H1 (cell line): ENCODE results near the gene ALDH1B1. TPM values are rescaled to one million over a fixed set of nuclear protein-coding genes. Genes with fewer than 3 reads are reported as not detected.

Experiments
- CTCF ChIA-PET: fragments of 300-600 bp; sonication (Branson Sonifier 250); formaldehyde crosslinking; loops from one replicate; lab custom pipeline; 2021; ENCODE audit not compliant: partially characterized antibody; lab: Charles Lee
- POLR2A ChIA-PET: fragments of 300-600 bp; sonication (Branson Sonifier 250); formaldehyde crosslinking; loops from one replicate; lab custom pipeline; 2021; ENCODE audit warnings: inconsistent platforms; ENCODE audit not compliant: partially characterized antibody; lab: Charles Lee
- DNase-seq, 2 experiments: peaks; one replicate each; pipeline versions ENCODE4 v3.0.0 to v3.0.0-alpha.2; 2010 to 2022; ENCODE audit warnings: low spot score in 2 of 2, low read depth in 1 of 2, mixed read lengths in 1 of 2
- FAIRE-seq: peaks from 2 replicates; lab custom pipeline; 2011; peaks lifted over from hg19 to GRCh38; lab: Jason Lieb, UNC
- H2AFZ ChIP-seq: 2 replicates; pipeline ENCODE4 v1.8.1; 2012; ENCODE audit warnings: low read length, inconsistent platforms
- H2AK5ac ChIP-seq: 2 replicates; pipeline ENCODE4 v1.6.1; 2013; ENCODE audit warnings: low read depth, low read length
- H2BK120ac ChIP-seq: replicated peaks from 2 replicates; pipeline ENCODE3; 2013; ENCODE audit warnings: low read depth, low read length, inconsistent platforms
- H2BK12ac ChIP-seq: 2 replicates; pipeline ENCODE4 v1.6.1; 2013; ENCODE audit warnings: low read depth, low read length
- H2BK15ac ChIP-seq: 2 replicates; pipeline ENCODE4 v1.6.1; 2013; ENCODE audit warnings: low read length
- H2BK20ac ChIP-seq: 2 replicates; pipeline ENCODE4 v1.6.1; 2013; ENCODE audit warnings: low read length
- H2BK5ac ChIP-seq: 2 replicates; pipeline ENCODE4 v1.6.1; 2013; ENCODE audit warnings: low read depth, low read length
- H3K14ac ChIP-seq: 2 replicates; pipeline ENCODE4 v1.6.1; 2013; ENCODE audit warnings: inconsistent platforms; ENCODE audit not compliant: insufficient read length
- H3K18ac ChIP-seq: 2 replicates; pipeline ENCODE4 v1.6.1; 2013; ENCODE audit warnings: low read length; ENCODE audit errors: extremely low read depth
- H3K23ac ChIP-seq: 2 replicates; pipeline ENCODE4 v1.6.1; 2013; ENCODE audit warnings: inconsistent platforms; ENCODE audit not compliant: insufficient read length
- H3K23me2 ChIP-seq: 2 replicates; pipeline ENCODE4 v1.6.1; 2013; ENCODE audit warnings: low read depth, low read length
- H3K27ac ChIP-seq: 2 replicates; pipeline ENCODE4 v1.6.1; 2011; ENCODE audit warnings: low read depth, low read length, inconsistent platforms
- H3K27me3 ChIP-seq, 4 experiments: replicated peaks in 1 of 4; 1 replicate in 1 of 4; 2 replicates in 3 of 4; pipeline versions ENCODE4 v1.6.1 to v1.8.1; 2011 to 2013; ENCODE audit warnings: low read length in 3 of 4, mild to moderate bottlenecking in 3 of 4, inconsistent platforms in 2 of 4, mixed read lengths in 2 of 4, moderate library complexity in 1 of 4; ENCODE audit not compliant: control insufficient read depth in 3 of 4, insufficient read depth in 3 of 4; ENCODE audit errors: extremely low read depth in 1 of 4
- H3K36me3 ChIP-seq, 4 experiments: 2 replicates each; pipeline versions ENCODE4 v1.6.1 to v1.8.1; 2011 to 2013; ENCODE audit warnings: mild to moderate bottlenecking in 4 of 4, low read length in 3 of 4, moderate library complexity in 2 of 4, control low read depth in 1 of 4, inconsistent platforms in 1 of 4; ENCODE audit not compliant: insufficient read depth in 4 of 4, control insufficient read depth in 2 of 4
- H3K4ac ChIP-seq: replicated peaks from 2 replicates; pipeline ENCODE3; 2013; ENCODE audit warnings: low read length, low read depth, mixed read lengths, inconsistent platforms; ENCODE audit not compliant: insufficient read length
- H3K4me1 ChIP-seq, 4 experiments: replicated peaks in 1 of 4; 1 replicate in 1 of 4; 2 replicates in 3 of 4; pipeline versions ENCODE4 v1.6.1 to v1.8.1; 2011 to 2013; ENCODE audit warnings: low read length in 3 of 4, inconsistent platforms in 2 of 4, mixed read lengths in 1 of 4; ENCODE audit not compliant: insufficient read depth in 4 of 4, control insufficient read depth in 3 of 4
- H3K4me2 ChIP-seq, 2 experiments: 2 replicates each; pipeline versions ENCODE4 v1.6.1 to v1.8.1; 2011 to 2013; ENCODE audit warnings: low read depth in 2 of 2, low read length in 2 of 2, control low read depth in 1 of 2, inconsistent platforms in 1 of 2, mild to moderate bottlenecking in 1 of 2; ENCODE audit not compliant: insufficient read depth in 1 of 2
- H3K4me3 ChIP-seq, 4 experiments: fragments of 200-600, 300-600 bp in 1 of 4; sonication (generic), shearing (Covaris generic), sonication (Bioruptor Twin) in 1 of 4; 2 replicates each; pipeline versions ENCODE4 v1.5.1 to v1.8.1; 2011 to 2016; ENCODE audit warnings: low read length in 4 of 4, low read depth in 3 of 4, control low read depth in 2 of 4, inconsistent platforms in 2 of 4, mild to moderate bottlenecking in 2 of 4, mixed read lengths in 1 of 4, moderate library complexity in 1 of 4; ENCODE audit not compliant: insufficient read depth in 2 of 4; ENCODE audit errors: extremely low read depth in 1 of 4
- H3K56ac ChIP-seq: replicated peaks from 2 replicates; pipeline ENCODE3; 2013; ENCODE audit warnings: low read depth, mild to moderate bottlenecking, mixed read lengths, low read length, inconsistent platforms; ENCODE audit not compliant: insufficient read length
- H3K79me1 ChIP-seq: 2 replicates; pipeline ENCODE4 v1.6.1; 2013; ENCODE audit warnings: low read depth, low read length, control low read depth
- H3K79me2 ChIP-seq, 2 experiments: 2 replicates each; pipeline versions ENCODE4 v1.6.1 to v1.8.1; 2012 to 2013; ENCODE audit warnings: low read length in 2 of 2, mild to moderate bottlenecking in 2 of 2, inconsistent platforms in 1 of 2; ENCODE audit not compliant: insufficient read depth in 2 of 2, control insufficient read depth in 1 of 2
- H3K9ac ChIP-seq, 4 experiments: replicated peaks in 1 of 4; 1 replicate in 1 of 4; 2 replicates in 3 of 4; pipeline versions ENCODE4 v1.6.1 to v1.8.1; 2011 to 2013; ENCODE audit warnings: low read depth in 3 of 4, low read length in 3 of 4, control low read depth in 2 of 4, mild to moderate bottlenecking in 2 of 4, moderate library complexity in 2 of 4, inconsistent platforms in 1 of 4; ENCODE audit errors: extremely low read depth in 1 of 4
- H3K9me3 ChIP-seq, 2 experiments: 2 replicates each; pipeline versions ENCODE4 v1.6.1 to v1.8.1; 2012 to 2013; ENCODE audit warnings: mild to moderate bottlenecking in 2 of 2, moderate library complexity in 2 of 2, control low read depth in 1 of 2, inconsistent platforms in 1 of 2, low read depth in 1 of 2, low read length in 1 of 2, mixed read lengths in 1 of 2; ENCODE audit not compliant: insufficient read depth in 2 of 2
- H4K20me1 ChIP-seq, 2 experiments: replicated peaks in 1 of 2; 2 replicates each; pipeline versions ENCODE3 to v1.8.1; 2011 to 2013; ENCODE audit warnings: inconsistent platforms in 2 of 2, low read length in 2 of 2, mild to moderate bottlenecking in 1 of 2; ENCODE audit not compliant: insufficient read depth in 2 of 2, control insufficient read depth in 1 of 2
- H4K5ac ChIP-seq: 2 replicates; pipeline ENCODE4 v1.6.1; 2013; ENCODE audit warnings: low read length, low read depth, mixed read lengths, inconsistent platforms; ENCODE audit not compliant: insufficient read length
- H4K8ac ChIP-seq: 2 replicates; pipeline ENCODE4 v1.8.0; 2013; ENCODE audit warnings: mild to moderate bottlenecking, moderate library complexity, low read length, inconsistent platforms; ENCODE audit not compliant: insufficient read depth; ENCODE audit errors: extremely low read depth
- H4K91ac ChIP-seq: replicated peaks from 2 replicates; pipeline ENCODE3; 2013; ENCODE audit warnings: low read length, mixed read lengths, inconsistent platforms; ENCODE audit not compliant: insufficient read length
- SP1 ChIP-seq: IDR thresholded peaks from 2 replicates; pipeline ENCODE4 v1.6.1; 2011; ENCODE audit warnings: low read depth, low read length
- WGBS, 2 experiments: shearing (Covaris generic) in 1 of 2; methylation state at CpG; one replicate each; pipeline versions ENCODE4 v1.1.6 to v1.1.7; 2013 to 2015; ENCODE audit warnings: low lambda C conversion rate in 2 of 2, mixed read lengths in 2 of 2, inconsistent platforms in 1 of 2, low coverage in 1 of 2, missing lambda C conversion rate in 1 of 2; ENCODE audit not compliant: insufficient replicate concordance in 2 of 2, insufficient coverage in 1 of 2, insufficient read length in 1 of 2; ENCODE audit errors: extremely low coverage in 1 of 2, missing lambda C conversion rate in 1 of 2; 5-methylcytosine and 5-hydroxymethylcytosine counted together
- long read RNA-seq, 2 experiments: library from RNA in 1 of 2; library from capped mRNA in 1 of 2; stranded (forward); transcript quantifications; one replicate each; pipeline ENCODE4 v2.0.0, GENCODE V29; 2021; ENCODE audit warnings: inconsistent platforms in 1 of 2
- polyA minus RNA-seq, 3 experiments: library from RNA; depleted of rRNA, polyadenylated mRNA; stranded (reverse); fragments of >200 nt; gene quantifications; 1 replicate in 2 of 3; 2 replicates in 1 of 3; pipeline ENCODE4 v1.2.3, GENCODE V29; 2011
- polyA plus RNA-seq, 7 experiments: library from polyadenylated mRNA; depleted of rRNA in 3 of 7; stranded (reverse) in 5 of 7; unstranded in 2 of 7; fragments of >200 nt in 5 of 7; fragments of 200-250 nt in 2 of 7; gene quantifications; 1 replicate in 5 of 7; 2 replicates in 1 of 7; 4 replicates in 1 of 7; pipeline versions ENCODE4 v1.2.1 to v1.2.3, GENCODE V29; 2011 to 2013; ENCODE audit warnings: missing spikeins in 2 of 7, mixed read lengths in 2 of 7
- total RNA-seq: library from RNA; stranded (reverse); fragmentation: NEBNext Ultra II Directional; extraction: Animal tissue kit (Norgen Biotek cat#: 25700); gene quantifications from 2 replicates; pipeline ENCODE4 v1.2.1, GENCODE V29; 2021

ALDH1B1 gene
- total RNA-seq (78.5 and 78.7 TPM in 2 replicates), polyA plus RNA-seq (2011; rRNA removed) (41.6 and 52.4 TPM in 2 replicates), polyA minus RNA-seq (2011; rRNA and poly(A)+ RNA removed) (84.4 and 92.7 TPM in 2 replicates)
- polyA plus RNA-seq (2011; cell fraction: cytosol; rRNA removed) = 53.9 TPM
- 44.8 TPM for polyA plus RNA-seq (2011; cell fraction: nucleus; rRNA removed)
- polyA plus RNA-seq (2012, experiment 1 of 2) = 51.5 to 64.7 TPM (median 54.2 TPM) in 4 replicates
- 34.2 TPM for polyA plus RNA-seq (2012, experiment 2 of 2)
- polyA plus RNA-seq (2013, experiment 1 of 2) = 37.2 TPM
- 38.1 TPM for polyA plus RNA-seq (2013, experiment 2 of 2)
- 56.1 TPM for polyA minus RNA-seq (2011; cell fraction: cytosol; rRNA and poly(A)+ RNA removed)
- polyA minus RNA-seq (2011; cell fraction: nucleus; rRNA and poly(A)+ RNA removed) = 29.8 TPM
- long read RNA-seq, experiment 1, transcript ALDH1B1-201 (2 exons, 3,066 nt) = major isoform, 14 of 50 reads
- long read RNA-seq, experiment 1, partial matches to known transcripts = 0 of 50 reads
- long read RNA-seq, experiment 1, other reads (novel, unspliced or antisense) = 36 of 50 reads
- long read RNA-seq, experiment 2, transcript ALDH1B1-201 (2 exons, 3,066 nt) = major isoform, 16 of 23 reads
- long read RNA-seq, experiment 2, partial matches to known transcripts = 0 of 23 reads
- long read RNA-seq, experiment 2, other reads (novel, unspliced or antisense) = 7 of 23 reads

- Histone ChIP-seq H3K56ac (no peak within 1 kb of the TSS), H3K79me2 (peaks cover 0 to 37% of the 10 kb centered on the region in 2 experiments; a peak in 2 of 4 replicates), H4K20me1 (peaks cover 0 to 5% of the 10 kb centered on the region in 2 experiments), H3K4me3 (peak within 1 kb of the TSS; percentile 70 to 88 (median 80)), H3K23ac (no peak within 1 kb of the TSS), H3K9ac (peak within 1 kb of the TSS; percentile 74 to 85 (median 80)), H2BK5ac (peak within 1 kb of the TSS; percentile 87), H3K36me3 (peaks cover 12 to 28% (median 19%) of the 10 kb centered on the region in 4 experiments; a peak in 7 of 8 replicates), H3K18ac (peak within 1 kb of the TSS; percentile 84; the same call in 1 of the 2 replicates), H2AK5ac (no peak within 1 kb of the TSS), H2BK20ac (no peak within 1 kb of the TSS), H3K4me1 (peaks cover 0 to 6% (median 4%) of the 10 kb centered on the region in 4 experiments; a peak in 3 of 7 replicates), H2BK12ac (no peak within 1 kb of the TSS), H3K9me3 (no peaks in the 10 kb centered on the region), H3K79me1 (peaks cover 18% of the 10 kb centered on the region), H4K8ac (peak within 1 kb of the TSS; percentile 64; the same call in 1 of the 2 replicates), H3K4ac (no peak within 1 kb of the TSS), H3K4me2 (peak within 1 kb of the TSS; percentile 85 to 96), H2BK15ac (no peak within 1 kb of the TSS; the same call in 1 of the 2 replicates), H3K23me2 (peaks cover 9% of the 10 kb centered on the region; the same call in 1 of the 2 replicates), H3K27ac (peak within 1 kb of the TSS; percentile 82), H4K5ac (peak within 1 kb of the TSS; percentile 85), H3K14ac (peak within 1 kb of the TSS; percentile 37), H3K27me3 (0 out of 7 replicates have a peak, but pooled peaks cover 0 to 5% (median 0%) of the 10 kb centered on the region in 4 experiments), H2BK120ac (no peak within 1 kb of the TSS), H2AFZ (peak within 1 kb of the TSS; percentile 85; the same call in 1 of the 2 replicates), H4K91ac (peak within 1 kb of the TSS; percentile 59)
- CTCF ChIA-PET = interaction anchor here (0.7 to 2.1 kb wide), 9 partner anchors 9 to 456 kb away, joined by 3 to 15 read pairs (median 4); no protein-coding TSS in a partner anchor
- DNase-seq = peak; percentile 73 to 89
- POLR2A ChIA-PET = interaction anchor here (0.9 to 2.3 kb wide), 8 partner anchors 12 to 122 kb away, joined by 3 to 7 read pairs (median 3); no protein-coding TSS in a partner anchor
- 2% methylated on average over 21 of the region's 58 CpGs; no CpG with 5 or more reads in 1 of the 2 experiments for WGBS, 2 experiments
- no peak for FAIRE-seq
- 0 out of 2 replicates have a peak, but pooled peaks have one; percentile 26 for TF ChIP-seq SP1
These were observed at the start of gene ALDH1B1 for GRCh38 chr9:38392235-38393127. Gene ALDH1B1, plus strand, starts transcription at chr9:38392702. Its CDS starts 3,047 bp downstream, at chr9:38395749.
